Karpas-422 (cell line): ENCODE results near the gene H2BK1. TPM values are rescaled to one million over a fixed set of nuclear protein-coding genes. Genes with fewer than 3 reads are reported as not detected.

Source experiments
- DNase-seq: peaks from one replicate; pipeline ENCODE4 v3.0.0-alpha.2; 2015
- H2AFZ ChIP-seq: fragments of 200-600 bp; sonication (generic); 2 replicates; pipeline ENCODE4 v1.6.1; 2014; ENCODE audit warnings: antibody characterized with exemption, low read length, mixed read lengths
- H3K27ac ChIP-seq: fragments of 200-600 bp; sonication (generic); 2 replicates; pipeline ENCODE4 v1.5.1; 2014; ENCODE audit warnings: mild to moderate bottlenecking, low read length, moderate library complexity
- H3K27me3 ChIP-seq: fragments of 200-600 bp; sonication (generic); 2 replicates; pipeline ENCODE4 v1.6.1; 2014; ENCODE audit warnings: low read length, mixed read lengths
- H3K36me3 ChIP-seq: fragments of 200-600 bp; sonication (generic); 2 replicates; pipeline ENCODE4 v1.6.1; 2014; ENCODE audit warnings: low read length, mixed read lengths; ENCODE audit not compliant: insufficient read depth
- H3K4me1 ChIP-seq: fragments of 200-600 bp; sonication (generic); 2 replicates; pipeline ENCODE4 v1.6.1; 2014; ENCODE audit warnings: mild to moderate bottlenecking, low read length, mixed read lengths
- H3K4me2 ChIP-seq: fragments of 200-600 bp; sonication (generic); 2 replicates; pipeline ENCODE4 v1.6.1; 2014; ENCODE audit warnings: low read length, low read depth, mild to moderate bottlenecking; ENCODE audit not compliant: poor library complexity, severe bottlenecking
- H3K4me3 ChIP-seq: fragments of 200-600 bp; sonication (generic); 2 replicates; pipeline ENCODE4 v1.5.1; 2014; ENCODE audit warnings: mild to moderate bottlenecking, antibody characterized with exemption, low read length, mixed read lengths
- H3K79me2 ChIP-seq: fragments of 200-600 bp; sonication (generic); 2 replicates; pipeline ENCODE4 v1.6.1; 2014; ENCODE audit warnings: mild to moderate bottlenecking, low read length, mixed read lengths
- H3K9ac ChIP-seq: fragments of 200-600 bp; sonication (generic); 2 replicates; pipeline ENCODE4 v1.6.0; 2014; ENCODE audit warnings: low read length
- H3K9me2 ChIP-seq: fragments of 200-600 bp; sonication (generic), shearing (Covaris generic); replicated peaks from 2 replicates; pipeline ENCODE4 v1.6.0; 2014; ENCODE audit warnings: mild to moderate bottlenecking, low read length, moderate library complexity; ENCODE audit not compliant: insufficient read depth
- H3K9me3 ChIP-seq: fragments of 300-700, 200-600 bp; sonication (generic); 2 replicates; pipeline ENCODE4 v1.6.1; 2014; ENCODE audit warnings: low read length, mixed read lengths
- H4K20me1 ChIP-seq: fragments of 200-600 bp; sonication (generic); 2 replicates; pipeline ENCODE4 v1.6.1; 2014; ENCODE audit warnings: mild to moderate bottlenecking, antibody characterized with exemption, low read length, low read depth; ENCODE audit not compliant: insufficient read depth
- total RNA-seq: library from RNA; depleted of rRNA; stranded (reverse); fragments of >200 nt; shearing (Covaris generic); gene quantifications from 2 replicates; pipeline ENCODE4 v1.2.3, GENCODE V29; 2014; ENCODE audit warnings: low replicate concordance

Gene H2BK1
- total RNA-seq, 1 experiment from 2014 or later, result not detected

DNA sequence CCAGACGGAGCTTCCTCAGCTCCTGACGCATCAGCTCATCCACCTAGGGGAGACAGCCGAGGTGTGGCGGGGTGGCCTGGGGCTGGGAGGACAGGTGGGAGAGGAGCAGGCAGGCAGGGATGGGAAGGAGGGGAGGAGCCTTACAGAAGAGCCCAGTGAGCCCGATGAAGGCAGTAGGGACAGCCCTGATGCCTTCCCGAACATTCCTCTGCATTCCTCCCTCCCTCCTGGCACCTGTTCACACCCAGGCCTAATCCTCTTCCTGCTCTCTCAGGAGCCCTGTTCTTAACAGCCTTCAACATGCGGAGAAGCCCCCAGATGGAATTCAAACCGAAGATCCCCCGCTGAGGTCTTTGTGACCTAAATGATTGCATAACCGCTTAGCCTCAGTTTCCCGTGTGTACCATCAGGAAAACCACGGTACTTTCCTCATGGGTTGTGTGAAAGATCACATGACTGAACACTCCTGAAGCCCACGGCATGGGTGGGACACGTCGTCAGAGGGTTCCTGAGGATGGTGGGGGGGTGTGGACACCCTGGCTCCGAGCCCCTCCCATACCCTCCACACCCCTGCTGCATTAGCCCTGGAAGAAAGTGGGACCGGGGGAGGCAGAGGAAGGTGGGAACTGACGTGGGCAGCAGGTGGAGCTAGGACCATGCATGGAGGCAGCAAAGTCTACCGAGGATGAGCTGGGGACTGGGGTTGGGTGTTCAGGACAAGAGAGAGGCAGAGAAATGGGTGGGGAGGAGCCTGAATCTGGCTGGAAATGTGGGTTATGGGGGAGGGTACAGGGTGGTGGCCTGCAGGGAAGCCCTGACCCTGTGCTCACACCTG lies 14.5 kb downstream of the H2BK1 start:
- Histone ChIP-seq H3K79me2 (no peaks in the 10 kb centered on the region), H3K27me3 (no peaks in the 10 kb centered on the region), H3K9ac (no peak overlapping the region), H3K4me1 (no peaks in the 10 kb centered on the region), H3K27ac (no peak overlapping the region), H3K9me2 (no peaks in the 10 kb centered on the region), H3K4me2 (no peak overlapping the region), H4K20me1 (no peaks in the 10 kb centered on the region), H2AFZ (no peak overlapping the region), H3K4me3 (no peak overlapping the region), H3K36me3 (no peaks in the 10 kb centered on the region), H3K9me3 (no peaks in the 10 kb centered on the region)
- no peak for DNase-seq

DNA sequence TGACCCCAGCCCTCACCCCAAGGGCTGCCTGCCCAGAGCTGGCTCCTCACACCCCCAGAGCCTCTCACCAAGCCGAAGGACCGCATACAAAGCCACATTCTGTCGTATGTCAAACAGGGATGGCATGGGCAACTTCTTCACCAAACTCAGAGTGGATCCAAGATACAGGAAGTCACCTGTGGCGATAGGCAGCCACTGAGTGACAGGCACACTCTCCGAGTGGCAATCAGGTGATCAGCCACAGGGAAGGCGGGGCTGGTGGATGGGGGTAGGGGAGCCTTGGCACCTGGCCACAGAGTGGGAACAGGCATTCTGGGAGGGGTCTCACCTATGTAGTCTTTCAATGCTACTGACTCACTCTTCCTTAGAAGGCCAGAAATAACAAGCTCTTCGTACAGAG lies 16.1 kb downstream of the H2BK1 start:
- no peak overlapping the region for H3K27ac ChIP-seq
- no peaks in the 10 kb centered on the region for H4K20me1 ChIP-seq
- H2AFZ ChIP-seq, result no peak overlapping the region
- H3K4me3 ChIP-seq, result no peak overlapping the region
- H3K36me3 ChIP-seq, result no peaks in the 10 kb centered on the region
- H3K4me2 ChIP-seq, result no peak overlapping the region
- H3K79me2 ChIP-seq, result no peaks in the 10 kb centered on the region
- H3K27me3 ChIP-seq, result no peaks in the 10 kb centered on the region
- H3K9ac ChIP-seq, result no peak overlapping the region
- no peaks in the 10 kb centered on the region for H3K9me3 ChIP-seq
- H3K9me2 ChIP-seq, result no peaks in the 10 kb centered on the region
- no peaks in the 10 kb centered on the region for H3K4me1 ChIP-seq
- DNase-seq, result no peak

DNA sequence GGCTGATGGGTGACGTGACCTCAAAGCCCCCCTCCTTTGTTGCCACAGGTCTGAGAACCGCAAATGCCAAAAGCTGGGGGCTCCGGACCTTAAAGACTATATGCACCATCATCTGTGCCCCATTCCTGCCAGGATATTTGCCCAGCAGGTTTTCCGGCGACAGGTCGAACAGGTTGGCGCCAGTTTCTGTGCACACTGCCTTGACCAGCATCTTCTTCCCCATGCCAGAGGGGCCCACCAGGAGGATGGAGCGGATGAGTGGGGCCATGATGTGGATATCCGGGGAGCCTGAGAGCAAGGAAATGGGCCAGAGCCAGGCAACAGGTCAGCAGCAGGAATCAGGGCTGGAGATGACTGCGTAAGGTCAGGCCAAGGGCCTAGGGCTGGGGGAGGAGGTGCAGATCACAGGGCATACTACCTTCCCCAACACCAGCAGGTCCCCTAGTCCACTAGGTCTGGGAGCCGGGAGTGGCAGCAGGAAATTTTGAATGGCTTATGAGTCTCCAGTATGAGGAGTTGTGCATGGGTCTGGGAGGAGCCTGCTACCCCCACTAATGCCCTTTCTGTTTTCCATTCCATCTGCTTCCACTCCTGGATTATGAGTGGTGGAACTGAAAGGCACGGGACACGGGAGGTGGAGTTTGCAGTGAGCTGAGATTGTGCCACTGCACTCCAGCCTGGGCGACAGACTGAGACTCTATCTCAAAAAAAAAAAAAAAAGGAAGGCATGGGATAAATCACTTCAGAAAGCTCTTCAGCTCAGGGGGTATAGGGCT lies 16.9 kb downstream of the H2BK1 start:
- H3K9ac ChIP-seq, result no peak overlapping the region
- no peak overlapping the region for H2AFZ ChIP-seq
- no peak for DNase-seq
- H3K9me2 ChIP-seq, result no peaks in the 10 kb centered on the region
- no peak overlapping the region for H3K4me2 ChIP-seq
- H3K27me3 ChIP-seq, result no peaks in the 10 kb centered on the region
- no peaks in the 10 kb centered on the region for H4K20me1 ChIP-seq
- no peak overlapping the region for H3K4me3 ChIP-seq
- no peak overlapping the region for H3K27ac ChIP-seq
- no peaks in the 10 kb centered on the region for H3K79me2 ChIP-seq
- H3K9me3 ChIP-seq, result no peaks in the 10 kb centered on the region
- H3K4me1 ChIP-seq, result no peaks in the 10 kb centered on the region
- no peaks in the 10 kb centered on the region for H3K36me3 ChIP-seq

DNA sequence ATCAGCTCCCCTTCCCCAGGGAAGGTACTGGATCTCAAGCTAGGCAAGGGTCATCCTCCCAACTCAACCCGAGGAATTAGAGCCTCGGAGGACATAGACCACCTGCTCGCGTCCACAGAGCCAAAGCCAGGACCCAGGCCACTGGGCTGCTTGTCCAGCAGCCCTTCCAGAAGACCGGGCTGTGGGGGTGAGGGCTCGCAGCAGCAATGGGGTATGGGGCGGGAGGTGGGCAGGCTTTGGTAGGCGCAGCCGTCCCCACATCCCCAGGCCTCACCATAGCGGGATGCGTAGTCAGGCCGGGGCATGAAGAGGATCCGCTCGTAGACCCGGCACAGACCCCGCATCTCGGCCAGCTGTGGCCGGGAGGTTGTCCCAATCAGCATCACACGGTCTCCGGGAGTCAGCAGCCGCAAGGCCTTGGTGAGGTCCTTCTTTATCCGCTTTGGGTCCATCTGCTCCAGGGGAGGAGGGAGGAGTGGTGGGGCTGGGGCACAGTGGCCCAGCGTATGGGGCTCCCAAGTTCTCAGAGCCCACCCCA lies 18.2 kb downstream of the H2BK1 start:
- no peak overlapping the region for H2AFZ ChIP-seq
- no peaks in the 10 kb centered on the region for H4K20me1 ChIP-seq
- no peaks in the 10 kb centered on the region for H3K79me2 ChIP-seq
- DNase-seq, result no peak
- no peaks in the 10 kb centered on the region for H3K36me3 ChIP-seq
- no peaks in the 10 kb centered on the region for H3K9me3 ChIP-seq
- no peaks in the 10 kb centered on the region for H3K9me2 ChIP-seq
- no peaks in the 10 kb centered on the region for H3K4me1 ChIP-seq
- no peaks in the 10 kb centered on the region for H3K27me3 ChIP-seq
- H3K9ac ChIP-seq, result no peak overlapping the region
- no peak overlapping the region for H3K4me3 ChIP-seq
- no peak overlapping the region for H3K4me2 ChIP-seq
- no peak overlapping the region for H3K27ac ChIP-seq

DNA sequence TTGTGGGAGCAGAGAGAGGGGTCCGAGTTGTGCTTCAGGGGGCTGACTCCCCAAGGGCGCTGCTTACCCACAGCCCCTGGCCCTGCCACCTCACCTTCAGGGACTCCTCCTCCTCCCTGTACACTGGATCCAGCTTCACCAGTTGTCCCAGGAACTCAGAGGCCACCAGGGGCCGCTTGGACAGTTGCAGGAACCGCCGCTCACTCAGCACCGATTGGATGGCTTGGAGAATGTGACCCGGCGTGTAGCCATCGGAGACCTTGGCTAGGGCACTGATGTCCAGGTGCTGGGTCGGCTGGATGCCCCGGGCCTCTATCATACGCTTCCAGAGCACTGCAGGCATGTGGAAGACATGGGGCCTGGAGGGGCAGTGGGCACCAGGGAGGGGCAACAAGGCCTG lies 18.7 kb downstream of the H2BK1 start:
- Histone ChIP-seq H2AFZ (no peak overlapping the region), H3K4me1 (no peaks in the 10 kb centered on the region), H3K79me2 (no peaks in the 10 kb centered on the region), H3K4me2 (no peak overlapping the region), H3K27me3 (no peaks in the 10 kb centered on the region), H3K9me3 (no peaks in the 10 kb centered on the region), H3K27ac (no peak overlapping the region), H3K36me3 (no peaks in the 10 kb centered on the region), H3K4me3 (no peak overlapping the region), H4K20me1 (no peaks in the 10 kb centered on the region), H3K9ac (no peak overlapping the region), H3K9me2 (no peaks in the 10 kb centered on the region)
- DNase-seq, result no peak

DNA sequence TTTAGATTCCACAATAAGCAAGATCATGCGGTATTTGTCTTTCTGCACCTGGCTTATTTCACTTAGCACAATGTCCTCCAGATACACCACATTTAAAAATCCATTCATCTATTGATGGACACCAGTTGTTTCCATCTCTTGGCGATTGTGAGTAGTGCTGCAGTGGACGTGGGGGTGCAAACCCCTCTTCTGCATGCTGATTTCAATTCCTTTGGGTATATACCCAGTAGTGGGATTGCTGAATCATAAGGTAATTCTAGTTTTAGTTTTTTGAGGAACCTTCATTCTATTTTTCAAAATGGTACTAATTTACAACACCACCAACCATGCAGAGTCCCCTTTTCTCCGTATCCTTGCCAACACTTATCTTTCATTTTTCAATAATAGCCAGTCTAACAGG lies 21.2 kb downstream of the H2BK1 start:
- Histone ChIP-seq H3K4me2 (no peak overlapping the region), H3K9me3 (no peaks in the 10 kb centered on the region), H3K79me2 (no peaks in the 10 kb centered on the region), H3K9ac (no peak overlapping the region), H3K36me3 (no peaks in the 10 kb centered on the region), H3K9me2 (no peaks in the 10 kb centered on the region), H3K27ac (no peak overlapping the region), H3K4me3 (no peak overlapping the region), H3K27me3 (no peaks in the 10 kb centered on the region), H3K4me1 (no peaks in the 10 kb centered on the region), H4K20me1 (no peaks in the 10 kb centered on the region), H2AFZ (no peak overlapping the region)
- DNase-seq, result no peak

DNA sequence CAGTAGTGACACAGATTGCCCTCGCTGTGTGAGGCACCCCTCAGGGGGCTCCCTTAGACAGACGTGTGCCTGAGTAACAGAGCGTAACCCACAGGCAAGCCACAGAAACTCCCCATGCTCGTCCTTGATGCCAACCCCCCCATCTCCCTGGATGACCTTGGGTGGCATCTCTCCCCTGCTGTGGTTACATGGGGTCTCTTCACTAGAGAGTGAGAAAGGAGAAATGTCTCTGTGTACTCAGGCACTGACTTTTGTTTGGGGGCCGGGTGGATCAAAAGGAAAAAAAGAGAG lies 22.1 kb downstream of the H2BK1 start:
- Histone ChIP-seq H3K27me3 (no peaks in the 10 kb centered on the region), H3K4me1 (no peaks in the 10 kb centered on the region), H3K4me3 (no peak overlapping the region), H3K9me3 (no peaks in the 10 kb centered on the region), H4K20me1 (no peaks in the 10 kb centered on the region), H3K36me3 (no peaks in the 10 kb centered on the region), H3K27ac (no peak overlapping the region), H3K79me2 (no peaks in the 10 kb centered on the region), H2AFZ (no peak overlapping the region), H3K9me2 (no peaks in the 10 kb centered on the region), H3K9ac (no peak overlapping the region), H3K4me2 (no peak overlapping the region)
- DNase-seq, result no peak

DNA sequence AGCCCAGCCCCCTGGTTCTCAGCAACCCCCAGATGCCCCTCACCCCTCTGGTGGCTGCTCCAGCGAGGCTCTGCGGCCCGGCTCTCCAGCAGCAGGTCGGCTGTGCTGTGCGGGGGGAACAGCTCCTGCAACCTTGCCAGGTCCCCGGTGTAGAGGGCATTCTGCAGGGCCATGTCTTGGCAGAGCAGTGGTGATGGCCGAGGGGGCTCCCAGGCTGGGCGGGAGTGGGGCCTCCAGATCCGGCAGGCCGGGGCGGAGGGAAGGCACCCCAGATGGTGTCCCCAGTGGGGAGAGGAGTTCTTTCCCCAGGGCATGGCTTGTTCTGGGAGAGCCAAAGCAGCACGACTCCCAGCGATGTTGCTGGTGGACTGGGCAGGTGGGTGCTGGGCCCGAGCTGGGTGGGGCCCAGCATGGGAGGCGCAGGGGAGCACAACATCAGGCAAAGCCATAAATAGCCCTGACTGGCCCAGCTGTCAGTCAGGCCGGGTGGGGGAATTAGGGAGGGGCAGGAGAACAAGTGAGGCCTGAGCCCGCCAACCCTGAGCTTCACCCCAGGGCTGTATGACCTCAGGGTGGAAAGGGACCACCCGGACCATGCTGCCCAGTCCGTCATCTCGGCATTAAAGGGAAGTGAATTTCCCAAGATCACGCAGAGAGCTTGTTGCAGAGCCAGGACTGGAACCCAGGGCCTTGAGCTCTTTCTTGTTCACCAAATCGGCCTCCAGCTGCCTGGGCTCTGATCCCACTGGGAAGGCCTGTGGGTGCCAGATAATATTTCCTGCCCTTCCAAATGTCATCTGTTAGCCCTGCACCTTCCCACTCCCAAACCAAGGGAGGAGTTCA lies 22.7 kb downstream of the H2BK1 start:
- no peaks in the 10 kb centered on the region for H3K79me2 ChIP-seq
- no peak for DNase-seq
- H3K4me1 ChIP-seq, result no peaks in the 10 kb centered on the region
- H3K4me3 ChIP-seq, result no peak overlapping the region
- H3K27me3 ChIP-seq, result no peaks in the 10 kb centered on the region
- H4K20me1 ChIP-seq, result no peaks in the 10 kb centered on the region
- H2AFZ ChIP-seq, result no peak overlapping the region
- no peaks in the 10 kb centered on the region for H3K9me2 ChIP-seq
- H3K4me2 ChIP-seq, result no peak overlapping the region
- H3K9me3 ChIP-seq, result no peaks in the 10 kb centered on the region
- no peak overlapping the region for H3K27ac ChIP-seq
- no peak overlapping the region for H3K9ac ChIP-seq
- no peaks in the 10 kb centered on the region for H3K36me3 ChIP-seq
